Measurements from ENCODE around the gene OSR1.

Gene OSR1

GRCh38 chr2:19369341-19369955, 11.0 kb upstream of the OSR1 start:
- H2AFZ ChIP-seq (ENCODE audit: low read depth), result no peak overlapping the region
- no peaks in the 10 kb centered on the region for H3K4me1 ChIP-seq (ENCODE audit: low read depth, poor library complexity, severe bottlenecking)
- H3K9ac ChIP-seq, result no peak overlapping the region
- H3K27ac ChIP-seq, result no peak overlapping the region
- H3K27me3 ChIP-seq (ENCODE audit: insufficient read depth, low read depth), result no peaks in the 10 kb centered on the region
- H3K4me3 ChIP-seq (IDR thresholded peaks at IDR 0.05; ENCODE audit: insufficient read depth, low read depth, low read length), result no peak overlapping the region
- H3K36me3 ChIP-seq (ENCODE audit: insufficient read depth), result no peaks in the 10 kb centered on the region
- H3K79me2 ChIP-seq (ENCODE audit: insufficient read depth, low read depth), result no peaks in the 10 kb centered on the region
- no peak overlapping the region for H3K4me2 ChIP-seq
- H4K20me1 ChIP-seq (ENCODE audit: insufficient read depth), result no peaks in the 10 kb centered on the region
- no peak for TF ChIP-seq CTCF (conservative IDR thresholded peaks at IDR 0.05; ENCODE audit: low read depth, low read length)

GRCh38 chr2:19368760-19369159, 10.3 kb upstream of the OSR1 start:
- no peaks in the 10 kb centered on the region for H4K20me1 ChIP-seq (ENCODE audit: insufficient read depth)
- no peak overlapping the region for H3K27ac ChIP-seq
- H3K79me2 ChIP-seq (ENCODE audit: insufficient read depth, low read depth), result no peaks in the 10 kb centered on the region
- H3K4me2 ChIP-seq, result no peak overlapping the region
- H3K9ac ChIP-seq, result no peak overlapping the region
- no peaks in the 10 kb centered on the region for H3K4me1 ChIP-seq (ENCODE audit: low read depth, poor library complexity, severe bottlenecking)
- no peaks in the 10 kb centered on the region for H3K36me3 ChIP-seq (ENCODE audit: insufficient read depth)
- no peak overlapping the region for H2AFZ ChIP-seq (ENCODE audit: low read depth)
- H3K27me3 ChIP-seq (ENCODE audit: insufficient read depth, low read depth), result no peaks in the 10 kb centered on the region
- H3K4me3 ChIP-seq (IDR thresholded peaks at IDR 0.05; ENCODE audit: insufficient read depth, low read depth, low read length), result no peak overlapping the region
- no peak for TF ChIP-seq CTCF (conservative IDR thresholded peaks at IDR 0.05; ENCODE audit: low read depth, low read length)

GRCh38 chr2:19367326-19367725, 8.9 kb upstream of the OSR1 start:
- H2AFZ ChIP-seq (ENCODE audit: low read depth), result no peak overlapping the region
- H3K4me3 ChIP-seq (IDR thresholded peaks at IDR 0.05; ENCODE audit: insufficient read depth, low read depth, low read length), result no peak overlapping the region
- no peak overlapping the region for H3K4me2 ChIP-seq
- no peaks in the 10 kb centered on the region for H3K27me3 ChIP-seq (ENCODE audit: insufficient read depth, low read depth)
- no peaks in the 10 kb centered on the region for H4K20me1 ChIP-seq (ENCODE audit: insufficient read depth)
- H3K79me2 ChIP-seq (ENCODE audit: insufficient read depth, low read depth), result no peaks in the 10 kb centered on the region
- H3K9ac ChIP-seq, result no peak overlapping the region
- H3K36me3 ChIP-seq (ENCODE audit: insufficient read depth), result no peaks in the 10 kb centered on the region
- no peaks in the 10 kb centered on the region for H3K4me1 ChIP-seq (ENCODE audit: low read depth, poor library complexity, severe bottlenecking)
- TF ChIP-seq CTCF (conservative IDR thresholded peaks at IDR 0.05; ENCODE audit: low read depth, low read length), result no peak
- H3K27ac ChIP-seq, result no peak overlapping the region

DNA sequence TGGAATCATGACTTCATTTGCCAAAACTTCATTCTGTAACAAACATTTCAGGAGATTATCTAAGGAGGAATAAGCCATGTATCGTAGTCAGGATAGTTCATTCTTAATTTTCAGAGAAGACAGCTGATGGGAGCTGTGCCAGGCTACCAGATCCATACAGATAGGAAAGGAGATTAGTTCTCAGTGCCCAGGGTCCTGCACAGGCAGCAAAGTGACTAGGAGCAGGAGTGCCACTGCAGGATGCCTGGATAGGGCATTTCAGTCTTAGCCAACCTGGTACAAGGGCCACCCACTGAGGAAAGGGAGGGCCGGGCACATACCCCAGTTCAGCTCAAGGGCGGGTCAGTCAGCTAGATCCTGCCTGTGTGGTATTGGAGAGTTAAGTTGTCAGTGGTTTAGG, 6.7 kb upstream of the OSR1 start:
- Histone ChIP-seq H3K4me2 (no peak overlapping the region), H2AFZ (ENCODE audit: low read depth) (no peak overlapping the region), H4K20me1 (ENCODE audit: insufficient read depth) (no peaks in the 10 kb centered on the region), H3K79me2 (ENCODE audit: insufficient read depth, low read depth) (no peaks in the 10 kb centered on the region), H3K4me3 (IDR thresholded peaks at IDR 0.05; ENCODE audit: insufficient read depth, low read depth, low read length) (no peak overlapping the region), H3K9ac (no peak overlapping the region), H3K36me3 (ENCODE audit: insufficient read depth) (no peaks in the 10 kb centered on the region), H3K27ac (no peak overlapping the region), H3K4me1 (ENCODE audit: low read depth, poor library complexity, severe bottlenecking) (no peaks in the 10 kb centered on the region), H3K27me3 (ENCODE audit: insufficient read depth, low read depth) (no peaks in the 10 kb centered on the region)
- TF ChIP-seq CTCF (conservative IDR thresholded peaks at IDR 0.05; ENCODE audit: low read depth, low read length), result no peak

Data from KMS-11 (cell line).